GM12875 (cell line): Measurements from ENCODE around the gene CDK10.

Source experiments
- H3K4me3 ChIP-seq: one replicate; pipeline ENCODE4 v1.5.1; 2011; ENCODE audit warnings: low read depth, low read length, control low read depth
- TF ChIP-seq, protein P1 (sequence below): IDR thresholded peaks from 2 replicates; pipeline ENCODE4 v1.5.1; 2011; ENCODE audit warnings: low read depth, mild to moderate bottlenecking, control low read depth, inconsistent platforms, low read length, moderate library complexity, borderline replicate concordance; ENCODE audit not compliant: insufficient read depth

Gene CDK10

GRCh38 chr16:89709166-89709565 is 22.7 kb downstream of the CDK10 start:
- TF ChIP-seq, protein P1, sequence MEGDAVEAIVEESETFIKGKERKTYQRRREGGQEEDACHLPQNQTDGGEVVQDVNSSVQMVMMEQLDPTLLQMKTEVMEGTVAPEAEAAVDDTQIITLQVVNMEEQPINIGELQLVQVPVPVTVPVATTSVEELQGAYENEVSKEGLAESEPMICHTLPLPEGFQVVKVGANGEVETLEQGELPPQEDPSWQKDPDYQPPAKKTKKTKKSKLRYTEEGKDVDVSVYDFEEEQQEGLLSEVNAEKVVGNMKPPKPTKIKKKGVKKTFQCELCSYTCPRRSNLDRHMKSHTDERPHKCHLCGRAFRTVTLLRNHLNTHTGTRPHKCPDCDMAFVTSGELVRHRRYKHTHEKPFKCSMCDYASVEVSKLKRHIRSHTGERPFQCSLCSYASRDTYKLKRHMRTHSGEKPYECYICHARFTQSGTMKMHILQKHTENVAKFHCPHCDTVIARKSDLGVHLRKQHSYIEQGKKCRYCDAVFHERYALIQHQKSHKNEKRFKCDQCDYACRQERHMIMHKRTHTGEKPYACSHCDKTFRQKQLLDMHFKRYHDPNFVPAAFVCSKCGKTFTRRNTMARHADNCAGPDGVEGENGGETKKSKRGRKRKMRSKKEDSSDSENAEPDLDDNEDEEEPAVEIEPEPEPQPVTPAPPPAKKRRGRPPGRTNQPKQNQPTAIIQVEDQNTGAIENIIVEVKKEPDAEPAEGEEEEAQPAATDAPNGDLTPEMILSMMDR, result no peak

GRCh38 chr16:89709716-89710432 is 23.4 kb downstream of the CDK10 start:
- H3K4me3 ChIP-seq, result no peak overlapping the region
- TF ChIP-seq, protein P1, result no peak

More at GRCh38 chr16:89709166-89709565, 22.7 kb downstream of the CDK10 start:
- H3K4me3 ChIP-seq, result no peak overlapping the region

DNA sequence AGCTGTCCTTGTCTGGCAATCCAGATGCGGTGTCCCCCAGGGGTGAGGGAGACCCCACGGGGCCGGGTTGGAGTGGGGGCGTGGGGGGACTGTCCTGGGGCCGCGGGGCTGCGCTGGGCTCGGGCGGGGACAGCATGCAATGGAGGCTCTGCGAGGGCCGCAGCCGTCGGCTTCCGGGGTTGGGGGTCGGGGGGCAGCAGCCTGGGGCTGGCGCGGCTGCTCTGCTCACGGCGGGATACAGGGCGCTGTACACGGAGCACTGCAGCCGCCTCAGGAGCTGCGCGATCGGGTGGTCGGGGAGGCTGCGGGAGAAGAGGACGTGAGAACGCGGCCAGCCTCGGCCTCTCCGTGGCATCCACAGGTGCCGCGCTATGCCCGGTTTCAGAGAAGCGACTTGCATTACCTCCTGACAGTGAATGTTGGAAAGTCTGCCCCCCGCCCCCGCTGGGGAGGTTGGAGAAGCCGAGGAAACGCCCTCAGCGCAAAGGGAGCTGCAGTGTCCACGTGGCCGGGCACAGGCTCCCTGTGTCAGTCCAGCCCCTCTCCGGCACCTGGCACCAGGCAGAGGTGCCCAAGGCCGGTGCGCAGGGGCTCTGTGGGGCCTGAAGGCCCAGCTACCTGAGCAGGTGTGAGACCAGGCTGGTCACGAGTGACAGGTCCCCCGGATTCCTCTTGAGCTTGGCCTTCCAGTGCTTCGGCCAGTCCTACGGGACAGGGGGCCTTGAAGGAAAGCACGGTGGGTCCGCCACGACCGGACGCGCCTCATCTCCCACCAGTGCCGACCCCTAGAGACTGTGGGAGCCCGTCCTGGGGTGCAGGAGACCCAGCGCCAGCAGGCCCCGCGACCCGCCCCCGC is 24.4 kb downstream of the CDK10 start:
- TF ChIP-seq, protein P1, result no peak
- no peak overlapping the region for H3K4me3 ChIP-seq

GRCh38 chr16:89711601-89712273 is 25.2 kb downstream of the CDK10 start:
- H3K4me3 ChIP-seq, result peak overlapping the region; percentile 80
- TF ChIP-seq, protein P1, result no peak

- H3K4me3 ChIP-seq, result peak overlapping the region; percentile 80
- TF ChIP-seq, protein P1, result no peak
Measured at GRCh38 chr16:89712274-89712781, 25.8 kb downstream of the CDK10 start.

GRCh38 chr16:89716493-89716892 is 30.0 kb downstream of the CDK10 start:
- no peak overlapping the region for H3K4me3 ChIP-seq
- TF ChIP-seq, protein P1, result no peak
